B cell (primary cell): ENCODE measurements around the gene ABCA6.
"Not testable (repeated sequence)": the region's sequence is repeated elsewhere in the genome, so short reads cannot be mapped to it uniquely, and the experiment has no call there.

Source experiments
- CTCF ChIP-seq: fragments of 200-600 bp; IDR thresholded peaks from one replicate; pipeline ENCODE4 v1.8.0; 2022; ENCODE audit warnings: antibody characterized with exemption, mild to moderate bottlenecking
- EZH2 ChIP-seq: IDR thresholded peaks from 2 replicates; pipeline ENCODE4 v1.6.1; 2012; ENCODE audit warnings: borderline replicate concordance, low read depth, mild to moderate bottlenecking, moderate library complexity, low read length; ENCODE audit not compliant: insufficient read depth, poor library complexity, severe bottlenecking

- TF ChIP-seq CTCF, EZH2: not testable (repeated sequence)
Measured at GRCh38 chr17:69168642-69169041, 26.9 kb upstream of the ABCA6 start.
